Stimulated activated CD4-positive, alpha-beta T cell treated with anti-CD3 and anti-CD28 coated beads, Interleukin-1b, Interleukin-23, amount 100 ng/mL, for 24 hours (primary cell): ENCODE measurements around the gene GLYATL1.

ENCODE experiments used
- DNase-seq, 4 experiments: peaks; one replicate each; pipeline ENCODE4 v3.0.0-alpha.2; 2020; ENCODE audit warnings: low read depth in 4 of 4, low spot score in 1 of 4

Gene GLYATL1

DNA sequence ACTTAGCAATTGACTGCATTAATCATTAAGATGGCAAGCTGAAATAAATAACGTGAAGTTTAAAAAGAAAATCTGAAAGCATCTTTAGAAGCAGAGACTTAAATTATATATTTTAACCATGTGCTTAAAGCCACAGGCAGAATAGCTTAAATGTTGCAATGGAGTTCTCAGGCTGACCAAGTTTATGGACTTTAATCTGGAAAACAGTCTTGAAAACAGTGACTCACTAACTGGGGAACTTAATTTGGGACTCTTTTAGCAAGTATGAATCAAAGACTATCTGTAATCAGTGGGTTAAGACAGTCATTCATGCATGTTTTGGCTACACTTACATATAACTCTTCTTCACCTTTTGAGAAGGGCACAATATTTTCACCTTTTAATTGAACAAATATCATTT lies 12.6 kb upstream of the GLYATL1 start:
- DNase-seq: no peak

DNA sequence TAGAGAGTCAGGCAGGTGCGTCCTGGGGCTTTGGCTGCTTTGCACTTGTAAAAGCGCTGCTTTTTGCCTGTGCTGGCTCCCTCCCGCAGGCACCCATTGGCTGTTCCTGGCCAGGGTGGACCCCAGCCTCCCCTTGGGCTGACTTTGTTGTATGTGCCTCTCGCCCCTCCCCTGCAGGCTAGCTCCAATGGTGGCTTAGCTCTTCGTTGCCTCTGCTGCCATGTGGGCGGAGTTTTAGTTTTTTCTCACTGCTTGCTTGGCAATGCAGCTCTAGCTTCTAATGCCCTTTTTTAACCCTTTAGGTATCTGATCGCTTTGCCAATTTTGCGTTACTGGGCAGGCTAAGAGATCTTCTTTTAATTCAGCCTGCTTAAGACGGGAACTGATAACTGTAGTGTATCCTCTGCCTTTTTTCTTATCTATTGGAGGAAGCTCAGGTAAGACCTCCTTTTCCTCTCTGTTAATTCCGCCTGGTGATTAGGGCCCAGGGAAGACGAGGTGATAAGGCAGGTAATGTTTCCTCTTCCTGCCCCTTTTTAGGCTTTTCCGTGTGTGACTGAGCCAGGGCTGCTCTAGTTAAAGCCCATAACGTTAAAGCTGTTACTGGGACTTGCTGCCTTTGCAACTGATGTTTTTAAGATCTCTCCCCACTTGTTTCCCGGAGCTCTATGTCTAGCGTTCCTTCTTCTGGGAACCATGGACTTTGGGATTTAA lies 11.7 kb upstream of the GLYATL1 start:
- DNase-seq: no peak

DNA sequence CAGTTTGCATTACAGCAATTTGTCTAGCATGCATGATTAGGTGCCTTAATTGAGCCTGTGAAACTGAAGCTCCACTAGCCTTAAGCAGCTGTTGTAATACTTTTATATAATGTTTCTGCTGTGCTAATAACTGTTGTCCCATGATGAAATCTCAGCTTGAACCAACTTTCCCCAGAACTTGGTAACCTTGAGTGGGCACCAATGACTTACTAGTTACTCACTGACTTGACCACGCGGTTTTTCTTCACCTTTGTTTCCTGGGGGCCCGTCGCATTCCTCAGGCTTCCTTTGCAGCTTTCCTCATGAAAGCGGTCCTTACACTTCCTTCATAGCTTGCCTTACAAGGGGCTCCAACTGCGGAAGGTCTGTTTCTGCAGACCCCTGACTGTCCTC lies 11.2 kb upstream of the GLYATL1 start:
- no peak for DNase-seq

DNA sequence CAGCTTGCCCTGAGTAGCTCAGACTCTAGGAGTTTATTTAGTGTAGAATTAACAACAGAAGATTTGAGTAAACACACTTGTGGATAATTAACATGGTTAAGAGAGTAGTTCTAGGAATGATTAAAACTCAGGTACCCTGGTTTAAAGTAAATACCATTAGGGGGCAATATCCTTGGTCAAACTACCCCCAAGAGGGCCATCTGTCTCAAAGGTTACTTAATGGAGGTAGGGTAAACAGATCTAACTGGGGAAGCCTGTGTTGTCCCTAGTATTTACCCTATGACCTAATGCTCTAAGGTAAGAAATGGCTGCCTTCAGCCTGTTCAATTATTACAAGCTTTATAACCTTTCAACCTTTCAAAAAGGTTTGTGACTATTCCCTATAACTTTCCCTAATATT lies 10.6 kb upstream of the GLYATL1 start:
- no peak for DNase-seq

DNA sequence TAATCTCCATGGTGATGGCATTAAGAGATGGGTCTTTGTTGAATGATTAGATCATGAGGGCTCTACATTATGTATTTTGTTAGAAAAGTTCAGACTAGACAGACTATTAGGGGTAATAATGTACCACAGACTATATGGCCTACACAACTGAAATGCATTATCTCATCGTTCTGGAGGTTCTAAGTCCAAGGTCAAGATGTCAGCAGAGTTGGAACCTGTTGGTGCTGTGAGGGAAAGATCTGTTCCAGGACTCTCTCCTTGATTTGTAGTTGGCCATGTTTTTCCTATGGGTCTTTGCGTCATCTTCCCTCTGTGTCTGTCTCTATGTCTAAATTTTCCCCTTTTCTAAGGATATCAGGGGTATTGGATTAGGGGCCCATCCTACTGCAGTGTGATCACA lies 8.4 kb upstream of the GLYATL1 start:
- no peak for DNase-seq

DNA sequence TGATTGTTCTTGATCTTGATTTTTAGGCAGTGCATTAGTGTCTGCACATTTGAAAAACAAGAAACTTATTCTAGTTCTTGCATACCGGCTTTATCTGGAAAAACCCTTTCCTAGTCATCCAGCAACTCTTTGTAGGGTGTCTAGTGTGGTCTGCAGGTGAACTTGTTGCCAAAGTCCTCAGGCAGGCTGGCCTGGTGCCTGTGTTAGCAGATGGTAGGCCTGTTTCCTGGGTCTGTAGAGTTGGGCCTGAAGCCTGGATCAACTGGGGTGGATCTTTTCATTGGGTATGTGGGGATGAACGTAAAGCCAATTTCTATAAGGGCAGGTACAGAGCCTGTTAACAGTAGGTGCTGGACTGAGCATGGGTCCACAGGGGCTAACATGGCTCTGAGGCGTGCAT lies 5.6 kb upstream of the GLYATL1 start:
- DNase-seq: no peak

DNA sequence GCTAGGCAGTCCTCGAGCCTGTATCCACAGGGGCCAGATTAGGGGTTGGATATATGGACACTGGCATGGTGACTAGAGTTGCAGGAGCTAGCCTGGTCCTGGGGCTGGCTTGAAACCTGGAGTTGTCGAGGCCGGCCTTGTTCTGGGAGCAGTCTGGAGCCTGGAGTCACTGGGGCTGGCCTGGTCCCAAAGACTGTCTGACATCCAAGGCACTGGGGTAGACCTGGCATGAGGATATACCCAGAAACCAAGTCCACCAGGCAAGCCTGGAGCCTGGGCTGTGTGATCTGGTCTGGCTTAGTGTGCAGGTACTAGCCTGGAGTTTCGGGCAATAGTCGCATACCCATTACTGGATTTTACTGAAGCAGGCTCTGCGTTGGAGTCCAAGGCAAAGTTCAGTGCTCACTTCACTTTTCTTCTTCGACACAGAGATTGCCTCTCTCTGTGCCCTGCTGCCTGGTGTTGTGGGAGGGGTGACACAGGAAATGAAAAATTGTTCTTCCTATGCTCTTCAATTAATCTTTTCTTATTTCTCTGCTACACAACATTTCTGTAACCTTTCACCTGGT lies 4.3 kb upstream of the GLYATL1 start:
- DNase-seq: no peak

DNA sequence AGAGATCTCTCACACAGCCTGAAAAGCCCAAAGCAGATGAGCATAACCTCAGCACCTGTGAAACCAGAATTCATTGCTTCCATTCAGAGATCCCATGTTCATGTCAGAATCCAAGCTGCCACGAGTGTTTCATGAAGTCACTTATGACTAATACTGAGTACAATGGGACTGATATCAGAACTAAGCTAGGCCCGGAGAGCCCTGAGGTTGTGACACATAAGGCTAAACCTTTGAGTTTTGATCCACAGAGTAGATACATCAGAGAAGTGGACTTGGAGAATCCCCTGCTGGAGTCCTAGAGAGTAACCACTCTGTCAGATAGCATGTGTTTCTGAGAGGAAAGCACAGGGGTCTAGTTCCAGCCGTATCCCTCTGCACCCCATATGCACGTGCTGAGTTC lies 890 bp upstream of the GLYATL1 start:
- DNase-seq: no peak

DNA sequence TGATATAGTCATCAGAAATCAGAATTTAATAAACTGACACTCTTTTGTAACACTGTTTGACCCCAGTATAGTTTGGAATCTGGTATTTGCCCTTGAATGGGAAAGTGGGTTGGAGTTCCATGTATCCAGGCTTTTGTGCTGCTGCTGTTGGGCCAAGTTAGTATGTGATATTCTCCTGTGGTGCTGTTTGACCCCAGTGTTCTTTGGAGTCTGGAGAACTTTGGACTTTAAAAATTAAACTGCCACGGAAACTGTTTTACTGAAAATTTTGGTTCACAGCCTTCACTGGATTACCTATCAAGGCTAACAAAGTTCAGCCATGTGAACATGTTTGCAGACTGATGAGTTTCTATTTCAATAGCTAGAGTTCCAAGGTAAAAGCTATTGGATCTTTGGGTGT lies 740 bp downstream of the GLYATL1 start:
- DNase-seq: no peak

DNA sequence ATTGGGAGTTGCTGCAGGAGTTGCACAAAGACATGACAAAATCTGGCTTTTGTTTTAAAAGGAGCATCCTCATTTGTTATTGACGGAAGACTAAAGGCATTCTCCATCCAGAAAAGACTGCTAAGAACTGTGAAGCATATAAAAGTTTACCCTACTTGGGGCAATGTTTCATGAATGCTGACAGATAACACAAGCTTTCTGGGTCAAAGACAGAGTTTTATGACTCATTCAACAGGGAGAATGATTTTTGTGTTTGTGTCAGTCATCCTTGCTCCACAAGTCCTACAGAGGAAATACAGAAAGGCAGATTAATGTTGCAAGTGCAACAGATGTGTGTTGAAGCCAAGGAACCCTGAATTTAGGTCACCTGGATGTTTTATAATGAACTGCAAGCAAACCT lies 2.5 kb downstream of the GLYATL1 start:
- no peak for DNase-seq

DNA sequence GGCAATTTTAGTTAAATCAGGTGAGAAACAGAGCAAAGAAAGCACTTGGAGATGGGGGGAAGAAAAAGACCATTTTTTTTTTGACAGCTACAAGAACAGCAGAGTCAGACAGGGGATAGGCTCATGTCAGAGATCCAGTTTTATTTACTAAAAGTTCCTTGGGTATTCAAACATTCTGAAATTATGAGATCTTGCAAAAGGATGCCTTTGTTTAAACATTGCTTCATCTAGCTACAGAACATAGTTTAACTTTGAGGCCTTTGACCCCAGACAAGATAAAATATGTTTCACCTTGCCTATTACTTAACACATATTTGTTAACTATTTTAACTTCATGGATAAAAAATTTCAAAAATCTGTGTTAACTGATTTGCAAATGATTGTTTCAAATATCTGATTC lies 6.4 kb downstream of the GLYATL1 start:
- no peak for DNase-seq

DNA sequence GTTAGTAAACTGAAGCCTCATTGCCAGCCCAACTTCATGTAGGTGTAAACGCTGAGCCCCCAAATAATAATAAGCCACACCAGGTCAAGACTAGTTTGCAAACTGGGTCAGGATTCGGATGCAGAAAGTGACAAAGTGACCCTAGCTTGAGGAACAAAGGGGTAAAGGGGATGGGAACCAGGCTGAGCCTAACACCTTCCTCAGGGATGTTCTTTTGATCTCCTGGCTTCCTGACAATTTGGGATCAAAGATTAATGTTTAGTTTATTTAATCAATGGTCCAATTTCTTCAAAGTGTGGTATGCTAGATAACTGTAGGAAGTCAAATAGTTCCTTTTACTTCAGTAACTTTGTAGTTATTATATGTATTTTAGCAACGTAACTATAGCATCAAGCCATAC lies 9.9 kb downstream of the GLYATL1 start:
- no peak for DNase-seq

DNA sequence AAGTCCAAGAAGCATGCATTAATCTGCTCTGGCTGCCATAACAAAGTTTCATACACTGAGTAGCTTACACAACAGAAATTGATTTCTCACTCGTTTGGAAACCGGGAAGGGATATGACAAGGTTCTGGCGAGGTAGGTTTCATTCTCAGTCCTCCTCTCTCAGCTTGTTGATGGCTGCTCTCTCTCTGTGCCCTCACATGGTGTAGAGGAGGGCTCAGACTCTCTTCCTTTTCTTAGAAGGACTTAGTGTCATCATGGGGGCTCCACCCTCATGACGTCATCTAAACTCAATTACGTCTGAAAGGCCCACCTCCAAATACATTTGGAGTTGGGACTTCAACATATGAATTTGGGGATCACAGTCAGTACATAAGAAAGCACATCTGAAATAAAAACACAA lies 18.6 kb downstream of the GLYATL1 start:
- no peak for DNase-seq

DNA sequence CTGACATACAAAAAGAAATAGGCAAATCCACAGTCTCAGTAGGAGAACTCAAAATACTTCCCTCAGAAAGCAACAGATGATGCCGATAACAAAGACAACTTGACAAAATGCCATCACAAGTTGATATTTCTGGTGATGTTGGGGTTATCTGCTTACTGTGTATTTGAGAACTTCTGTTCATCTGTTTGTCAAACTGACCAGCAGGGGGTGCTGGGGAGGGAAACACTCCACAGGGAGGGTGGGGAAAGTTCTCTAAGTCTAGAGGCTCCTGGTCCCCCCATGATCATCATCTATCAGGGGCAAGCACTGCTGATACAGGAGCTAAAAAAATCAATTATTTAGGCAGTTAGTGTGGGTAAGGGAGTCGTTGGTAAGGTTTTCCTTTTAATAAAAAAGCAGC lies 19.2 kb downstream of the GLYATL1 start:
- peak; percentile 2 to 28 (median 14) for DNase-seq

DNA sequence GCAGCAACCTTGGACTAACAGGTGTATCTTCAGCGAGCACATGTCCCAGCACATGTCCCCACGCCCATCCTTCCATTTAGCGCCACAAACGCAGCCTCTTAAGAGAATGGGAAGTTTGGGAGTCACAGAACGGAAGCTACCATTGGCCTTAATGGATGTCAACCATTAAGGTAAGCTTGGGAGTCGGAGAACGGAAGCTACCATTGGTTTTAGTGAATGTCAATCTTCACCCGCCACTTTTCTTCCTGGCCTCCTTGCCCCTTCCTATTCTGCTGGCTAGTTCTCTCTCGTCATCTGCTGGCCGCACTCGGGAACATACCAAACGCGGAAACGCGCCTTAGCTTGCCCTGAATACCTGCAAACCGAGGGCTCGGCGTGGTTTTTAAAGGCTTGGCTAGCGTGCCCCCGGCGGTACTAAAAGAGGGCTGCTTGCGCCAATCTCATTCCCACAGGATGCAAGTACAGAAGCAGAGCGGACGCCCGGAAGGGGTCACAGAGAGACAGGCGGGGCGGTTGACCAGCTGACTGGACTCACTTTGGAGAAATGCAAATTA lies 24.3 kb downstream of the GLYATL1 start:
- no peak for DNase-seq

DNA sequence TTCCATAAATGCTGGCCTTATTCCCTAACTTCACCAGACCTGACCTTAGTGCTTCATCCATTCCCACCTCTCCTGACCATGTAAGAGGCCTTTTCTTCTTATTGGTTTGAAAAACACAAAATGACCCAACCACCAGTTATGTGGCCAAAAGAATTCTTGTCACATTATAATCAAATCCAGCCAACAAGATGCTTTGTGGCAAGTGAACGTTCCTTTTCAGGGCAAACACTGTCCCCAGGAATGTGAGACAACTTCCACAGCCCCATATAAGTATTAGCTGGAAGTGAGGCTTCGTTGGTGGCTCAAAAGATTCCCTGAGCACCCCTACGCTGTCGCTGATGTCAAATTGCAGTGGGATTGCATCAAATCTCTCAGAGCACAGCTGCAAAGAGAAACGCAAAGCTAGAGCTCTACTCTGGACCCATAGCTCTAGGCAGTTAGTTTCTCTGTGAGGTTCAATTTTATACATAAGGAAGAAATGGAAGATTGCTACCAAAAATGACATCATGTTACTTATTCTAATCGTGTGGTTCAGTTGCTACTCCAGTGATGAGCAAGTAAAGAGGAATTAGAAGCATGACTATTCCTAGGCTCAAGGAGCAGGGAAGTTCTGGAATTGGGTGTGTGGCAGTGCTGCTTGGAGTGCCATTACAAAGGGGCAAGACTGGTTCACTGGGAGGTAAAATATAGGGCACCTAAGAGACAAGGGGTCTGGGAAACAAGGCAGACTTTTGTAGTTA lies 26.1 kb downstream of the GLYATL1 start:
- no peak for DNase-seq

DNA sequence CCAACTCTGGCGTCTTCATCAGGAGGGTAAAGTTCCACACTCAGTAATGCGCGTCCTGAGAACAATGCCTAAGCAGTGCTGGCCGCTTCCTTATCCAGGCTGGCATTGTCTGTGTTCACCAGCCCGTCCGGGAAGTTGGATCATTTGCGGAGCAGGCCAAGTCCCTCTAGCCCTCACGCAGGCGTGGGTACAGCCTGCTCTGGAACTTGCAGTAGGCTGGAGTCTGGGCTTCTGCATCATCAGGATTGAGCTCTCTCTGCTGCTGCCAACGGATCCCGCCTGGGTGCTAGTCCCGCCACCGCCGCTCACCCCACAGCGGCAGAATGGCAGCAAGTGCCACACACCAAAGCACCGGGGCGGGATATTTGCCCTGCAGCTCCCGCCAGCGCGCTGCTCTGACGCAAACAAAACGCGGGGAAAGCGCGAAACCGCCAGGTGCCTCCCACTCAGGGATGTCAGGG lies 29.0 kb downstream of the GLYATL1 start:
- no peak for DNase-seq

DNA sequence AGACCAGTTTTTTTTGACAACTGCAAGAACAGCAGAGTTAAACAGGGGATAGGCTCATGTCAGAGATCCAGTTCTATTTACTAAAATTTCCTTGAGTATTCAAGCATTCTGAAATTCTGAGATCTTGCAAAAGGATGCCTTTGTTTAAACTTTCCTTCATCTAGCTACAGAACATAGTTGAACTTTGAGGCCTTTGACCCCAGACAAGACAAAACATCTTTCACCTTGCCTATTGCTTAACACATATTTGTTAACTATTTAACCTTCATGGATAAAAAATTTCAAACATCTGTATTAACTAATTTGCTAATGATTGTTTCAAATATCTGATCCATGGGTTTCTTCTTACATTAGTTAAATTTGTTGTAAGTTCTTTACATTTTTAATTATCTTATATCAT lies 38.2 kb downstream of the GLYATL1 start:
- no peak for DNase-seq

DNA sequence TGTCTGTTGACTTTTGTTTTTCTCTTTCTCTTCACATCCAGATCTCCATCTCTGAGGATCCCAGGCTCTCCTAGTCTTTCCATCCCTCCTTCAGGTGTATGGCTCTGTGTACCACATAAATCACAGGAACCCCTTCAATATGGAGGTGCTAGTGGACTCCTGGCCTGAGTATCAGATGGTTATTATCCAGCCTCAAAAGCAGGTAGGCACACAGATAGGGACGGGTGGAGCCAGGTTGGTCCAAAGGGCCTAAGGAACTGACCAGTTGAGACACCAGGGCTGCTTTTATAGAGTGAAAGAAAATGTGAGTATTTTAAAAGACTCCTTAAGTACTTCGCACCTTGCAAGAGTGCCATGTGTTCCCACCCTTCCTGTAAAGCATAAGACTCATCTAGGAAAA lies 39.9 kb downstream of the GLYATL1 start:
- DNase-seq: no peak

DNA sequence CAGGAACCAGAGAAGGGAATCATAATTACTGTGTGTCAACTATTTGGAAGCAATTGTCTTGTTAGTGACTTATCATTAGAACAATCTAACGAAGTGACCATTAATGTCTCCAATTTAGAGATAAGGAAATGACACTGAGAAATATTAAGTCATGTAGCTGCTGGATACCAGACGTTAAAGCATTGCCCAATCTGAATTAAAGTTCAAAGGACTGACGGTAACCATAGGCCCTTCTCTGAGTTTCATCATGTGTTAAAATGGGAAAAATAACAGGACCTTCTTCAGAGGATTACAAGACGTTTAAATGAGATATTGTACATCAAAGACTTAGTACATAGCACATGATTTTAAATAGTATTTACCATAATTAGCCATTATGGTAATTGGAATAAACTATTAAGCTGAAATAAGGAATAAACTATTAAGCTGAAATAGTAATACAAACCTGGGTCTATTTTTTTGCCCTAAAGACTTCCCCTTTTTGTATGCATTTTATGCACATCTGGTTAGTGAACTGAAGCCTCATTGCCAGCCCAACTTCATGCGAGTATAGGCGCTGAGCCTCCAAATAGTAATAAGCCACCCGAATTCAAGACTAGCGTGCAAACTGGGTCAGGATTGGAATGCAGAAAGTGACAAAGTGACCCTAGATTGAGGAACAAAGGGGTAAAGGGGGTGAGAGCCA lies 41.0 kb downstream of the GLYATL1 start:
- DNase-seq: no peak

DNA sequence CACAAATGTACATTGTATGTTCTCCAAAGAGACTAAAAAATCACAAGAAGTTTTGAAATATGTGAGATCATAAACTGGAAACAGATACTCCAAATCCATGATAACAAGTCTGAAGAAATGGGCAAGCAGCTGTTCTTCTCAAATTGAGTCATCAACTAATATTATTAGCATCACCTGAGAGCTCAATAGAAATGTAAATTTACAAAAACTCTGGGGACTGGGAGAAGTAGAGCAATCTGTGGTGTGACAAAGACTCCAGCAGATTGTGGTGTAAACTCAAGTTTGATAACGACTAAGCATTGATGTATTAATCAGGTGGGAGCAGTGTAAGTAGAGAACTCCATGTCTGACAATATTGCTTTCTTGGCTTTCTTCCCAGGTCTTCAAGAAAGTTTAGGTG lies 53.2 kb downstream of the GLYATL1 start:
- DNase-seq: no peak

DNA sequence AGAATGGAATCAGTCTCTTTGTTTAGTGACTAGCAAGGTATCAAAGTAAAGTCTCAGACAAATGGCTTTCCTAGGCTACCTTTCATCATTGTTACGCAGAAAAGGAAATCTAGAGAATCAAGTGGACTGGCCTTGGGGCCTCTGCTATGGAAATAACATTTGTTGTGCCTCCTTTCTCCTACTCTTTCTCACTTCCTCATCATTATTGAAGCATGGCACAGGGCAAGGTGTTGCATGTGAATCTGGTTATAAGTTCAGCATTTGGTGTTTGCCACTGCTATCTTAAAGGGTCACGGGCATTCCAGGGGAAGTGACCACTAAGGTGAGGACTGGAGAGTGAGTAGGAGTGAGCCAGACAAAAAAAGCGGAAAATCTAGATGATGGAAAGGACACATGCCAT lies 54.9 kb downstream of the GLYATL1 start:
- no peak for DNase-seq
